Left renal cortex interstitium (tissue), 4 donors: ENCODE measurements around the gene ZMYND11. TPM values are rescaled to one million over a fixed set of nuclear protein-coding genes. Genes with fewer than 3 reads are reported as not detected.
"Not testable (repeated sequence)": the region's sequence is repeated elsewhere in the genome, so short reads cannot be mapped to it uniquely, and the experiment has no call there.

Experiments used
- DNase-seq, 4 donors: peaks; one replicate each; pipeline ENCODE4 v3.0.0-alpha.2; 2013; ENCODE audit warnings: low read depth in 4 of 4, low spot score in 2 of 4, missing footprints in 1 of 4
- polyA plus RNA-seq, 4 donors: library from polyadenylated mRNA; unstranded; fragments of 120-200 nt; gene quantifications; one replicate each; pipeline ENCODE4 v1.2.1, GENCODE V29; 2013; ENCODE audit not compliant: insufficient read length in 4 of 4

Gene ZMYND11
- polyA plus RNA-seq, 4 donors, result 90.5 to 114 (median 107) TPM

- no peak for DNase-seq
These were observed 2.0 kb upstream of the ZMYND11 start for GRCh38 chr10:132946-133898.

- DNase-seq, result no peak
These were observed 766 bp upstream of the ZMYND11 start for GRCh38 chr10:134247-135131.

- no peak for DNase-seq
These were observed 578 bp downstream of the ZMYND11 start for GRCh38 chr10:135601-136464.

- no peak for DNase-seq
These were observed 1.2 kb downstream of the ZMYND11 start for GRCh38 chr10:136465-136762.

- DNase-seq, result no peak
These were observed 1.8 kb downstream of the ZMYND11 start for GRCh38 chr10:137031-137430.

- no peak for DNase-seq
These were observed 2.4 kb downstream of the ZMYND11 start for GRCh38 chr10:137606-138005.

GRCh38 chr10:142371-142770, 7.1 kb downstream of the ZMYND11 start:
- no peak for DNase-seq

GRCh38 chr10:152915-153314, 17.7 kb downstream of the ZMYND11 start:
- no peak for DNase-seq

- no peak for DNase-seq
These were observed 19.1 kb downstream of the ZMYND11 start for GRCh38 chr10:154348-154747.

- DNase-seq, result no peak
These were observed 32.1 kb downstream of the ZMYND11 start for GRCh38 chr10:167383-167782.

GRCh38 chr10:173741-174140, 38.5 kb downstream of the ZMYND11 start:
- DNase-seq, result no peak

- DNase-seq, result no peak
These were observed 41.4 kb downstream of the ZMYND11 start for GRCh38 chr10:176677-177076.

- peak in 1 of 4 donors; percentile 12 for DNase-seq
These were observed 43.0 kb downstream of the ZMYND11 start for GRCh38 chr10:178208-178607.

- DNase-seq, result no peak
These were observed 43.5 kb downstream of the ZMYND11 start for GRCh38 chr10:178723-179122.

GRCh38 chr10:182441-183201, 47.4 kb downstream of the ZMYND11 start:
- no peak for DNase-seq

GRCh38 chr10:184174-184573, 48.9 kb downstream of the ZMYND11 start:
- DNase-seq, result no peak

GRCh38 chr10:184911-185310, 49.7 kb downstream of the ZMYND11 start:
- DNase-seq, result no peak

GRCh38 chr10:185571-185970, 50.3 kb downstream of the ZMYND11 start:
- DNase-seq, result not testable (repeated sequence)

- no peak for DNase-seq
These were observed 51.7 kb downstream of the ZMYND11 start for GRCh38 chr10:186911-187310.

- DNase-seq, result no peak
These were observed 53.3 kb downstream of the ZMYND11 start for GRCh38 chr10:188546-188945.
